ENCODE results near the gene ALOX5AP. TPM values are rescaled to one million over a fixed set of nuclear protein-coding genes. Genes with fewer than 3 reads are reported as not detected.

ALOX5AP gene
- total RNA-seq, 3 donors from 2014 or later, result 5.7 to 8.4 (median 7.1) TPM

DNA sequence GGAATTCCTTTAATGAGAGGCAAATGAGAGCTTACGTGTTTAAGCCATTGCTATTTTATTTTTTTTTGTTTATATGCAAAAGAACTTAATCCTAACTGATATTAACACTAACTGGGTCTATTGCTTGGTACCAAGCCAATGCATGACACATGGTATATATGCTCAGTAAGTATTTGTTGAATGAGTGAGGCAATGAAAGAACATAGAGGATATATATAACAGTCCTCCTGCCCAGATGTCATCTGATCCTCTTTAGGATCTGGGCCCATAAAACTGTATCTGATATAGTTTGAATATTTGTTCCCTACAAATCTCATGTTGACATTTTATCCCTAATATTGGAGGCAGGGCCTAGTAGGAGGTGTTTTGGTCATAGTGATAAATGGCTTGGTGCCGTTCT lies 13.0 kb upstream of the ALOX5AP start:
- Mint-ChIP-seq H3K36me3 (ENCODE audit: insufficient read depth) (no peaks in the 10 kb centered on the region), H3K4me1 (ENCODE audit: low read depth) (peaks cover 12% of the 10 kb centered on the region), H3K4me3 (no peak overlapping the region), H3K9me3 (peaks cover 4% of the 10 kb centered on the region), H3K27me3 (ENCODE audit: low read depth) (no peaks in the 10 kb centered on the region)
- DNase-seq (no peak), ATAC-seq (no peak)

DNA sequence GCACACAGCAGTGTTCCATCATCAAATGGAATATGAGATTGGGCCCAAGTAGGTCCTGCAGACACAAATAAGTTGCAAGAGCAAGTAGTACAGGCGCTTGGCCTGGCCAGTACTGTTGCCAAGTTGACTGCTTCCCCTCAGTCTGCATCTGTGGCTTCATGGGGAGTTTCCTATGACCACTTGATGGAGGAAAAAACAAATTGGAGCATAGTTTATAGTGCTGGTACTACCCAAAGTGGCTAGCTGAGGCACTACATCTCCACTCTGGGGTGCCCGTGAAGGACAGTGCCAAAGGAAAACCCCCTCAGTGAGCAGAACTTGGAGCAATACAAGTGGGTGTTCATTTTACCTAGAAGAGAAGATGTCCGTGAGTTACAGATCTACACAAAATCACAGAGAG lies 10.6 kb upstream of the ALOX5AP start:
- peaks cover 12% of the 10 kb centered on the region for H3K4me1 Mint-ChIP-seq (ENCODE audit: low read depth)
- no peaks in the 10 kb centered on the region for H3K36me3 Mint-ChIP-seq (ENCODE audit: insufficient read depth)
- DNase-seq (no peak), ATAC-seq (no peak)
- no peak overlapping the region for H3K4me3 Mint-ChIP-seq
- H3K27me3 Mint-ChIP-seq (ENCODE audit: low read depth), result no peaks in the 10 kb centered on the region
- peaks cover 4% of the 10 kb centered on the region for H3K9me3 Mint-ChIP-seq

DNA sequence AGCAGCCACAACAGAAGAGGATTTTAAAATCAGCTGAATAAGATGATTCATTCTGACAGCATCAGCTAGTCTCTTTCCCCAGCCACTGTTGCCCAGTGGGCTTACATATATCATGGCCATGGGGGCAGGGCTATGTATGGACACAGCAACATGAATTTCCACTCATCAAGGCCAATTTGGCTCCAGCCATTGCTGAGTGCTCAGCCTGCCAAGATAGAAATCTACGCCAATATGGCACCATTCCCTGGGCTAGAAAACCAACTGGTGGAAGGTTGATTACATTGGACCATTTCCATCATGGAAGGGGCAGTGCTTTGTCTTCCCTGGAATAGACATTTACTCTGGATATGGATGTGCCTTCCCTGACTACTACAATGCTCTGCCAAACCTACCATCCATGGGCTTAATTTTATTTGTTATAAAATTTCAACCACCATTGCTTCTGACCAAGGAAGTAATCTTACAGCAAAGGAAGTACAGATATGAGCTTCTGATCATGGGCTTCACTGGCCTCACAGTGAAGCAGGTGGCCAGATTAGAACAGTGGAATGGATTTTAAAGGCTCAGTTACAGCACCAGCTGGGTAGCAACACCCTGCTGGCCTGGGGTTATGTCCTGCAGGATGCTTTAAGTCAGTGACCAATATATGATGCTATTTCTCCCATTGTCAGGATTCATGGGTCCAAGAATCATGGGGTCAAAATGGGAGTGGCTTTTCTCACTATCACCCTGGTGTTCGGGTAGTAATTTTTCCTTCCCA lies 9.8 kb upstream of the ALOX5AP start:
- DNase-seq, result no peak
- no peaks in the 10 kb centered on the region for H3K36me3 Mint-ChIP-seq (ENCODE audit: insufficient read depth)
- no peak for ATAC-seq
- H3K9me3 Mint-ChIP-seq, result peaks cover 4% of the 10 kb centered on the region
- H3K27me3 Mint-ChIP-seq (ENCODE audit: low read depth), result no peaks in the 10 kb centered on the region
- peaks cover 7% of the 10 kb centered on the region for H3K4me1 Mint-ChIP-seq (ENCODE audit: low read depth)
- no peak overlapping the region for H3K4me3 Mint-ChIP-seq

DNA sequence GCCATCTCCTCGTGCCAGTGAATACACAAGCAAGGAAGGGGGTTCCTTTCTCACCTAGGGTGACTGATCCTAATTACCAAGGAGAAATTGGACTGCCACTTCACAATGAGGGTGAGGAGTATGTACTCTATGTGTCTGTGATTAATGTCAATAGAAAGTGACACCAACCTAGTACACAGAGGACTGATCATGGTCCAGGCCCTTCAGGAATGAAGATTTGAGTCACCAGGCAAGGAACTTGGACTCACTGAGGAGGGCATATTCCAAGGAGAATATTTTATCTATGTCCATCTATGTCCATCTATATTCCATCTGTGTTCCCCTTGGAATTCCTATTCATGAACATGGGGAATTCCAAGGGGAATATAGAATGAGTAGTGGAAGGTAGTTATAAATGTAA lies 9.2 kb upstream of the ALOX5AP start:
- H3K36me3 Mint-ChIP-seq (ENCODE audit: insufficient read depth), result no peaks in the 10 kb centered on the region
- H3K9me3 Mint-ChIP-seq, result peaks cover 4% of the 10 kb centered on the region
- peaks cover 1% of the 10 kb centered on the region for H3K4me1 Mint-ChIP-seq (ENCODE audit: low read depth)

DNA sequence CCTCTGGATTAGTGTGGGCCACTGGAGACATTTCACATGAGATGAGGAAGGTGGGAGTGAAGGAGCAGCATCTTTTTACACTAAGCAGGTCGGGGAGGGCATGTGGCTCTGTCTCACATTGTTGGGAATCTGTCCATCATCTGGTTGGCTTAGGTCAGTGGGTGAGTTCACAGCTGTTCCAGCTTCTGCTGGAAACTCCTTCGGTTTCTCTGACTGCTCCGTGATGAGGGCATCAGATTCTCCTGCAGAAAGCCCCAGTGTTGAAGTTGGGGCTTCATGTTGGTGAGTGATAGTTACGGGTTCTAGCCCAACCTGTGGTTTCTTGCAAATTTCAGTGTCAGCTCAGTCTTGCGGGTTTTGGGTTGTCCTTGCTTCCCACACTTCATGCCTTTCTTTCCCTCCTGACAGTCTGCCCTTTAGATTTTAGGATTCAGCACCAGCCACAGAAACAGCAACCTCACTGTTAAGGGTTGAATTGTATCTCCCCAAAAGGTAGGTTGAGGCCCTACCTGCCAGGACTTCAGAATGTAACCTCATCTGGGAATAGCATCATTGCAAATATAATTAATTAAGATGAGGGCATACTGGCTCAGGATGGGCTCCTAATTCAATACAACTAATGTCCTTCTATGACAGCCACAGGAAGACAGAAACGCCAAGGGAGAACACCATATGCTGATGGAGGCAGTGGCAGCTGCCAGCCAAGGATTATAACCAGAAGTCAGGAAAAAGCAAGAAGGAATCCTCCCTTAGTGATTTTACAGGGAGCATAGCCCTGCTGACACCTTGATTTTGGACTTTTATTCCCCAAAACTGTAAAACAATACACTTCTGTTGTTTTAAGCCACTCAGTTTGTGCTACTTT lies 7.6 kb upstream of the ALOX5AP start:
- DNase-seq, result no peak
- Mint-ChIP-seq H3K4me1 (ENCODE audit: low read depth) (peaks cover 3% of the 10 kb centered on the region), H3K9me3 (peaks cover 4% of the 10 kb centered on the region), H3K27me3 (ENCODE audit: low read depth) (no peaks in the 10 kb centered on the region), H3K4me3 (no peak overlapping the region), H3K36me3 (ENCODE audit: insufficient read depth) (no peaks in the 10 kb centered on the region)
- no peak for ATAC-seq

More for the DNA sequence above, 9.2 kb upstream of the ALOX5AP start:
- ATAC-seq, result no peak
- Mint-ChIP-seq H3K4me3 (no peak overlapping the region), H3K27me3 (ENCODE audit: low read depth) (no peaks in the 10 kb centered on the region)
- DNase-seq, result no peak

DNA sequence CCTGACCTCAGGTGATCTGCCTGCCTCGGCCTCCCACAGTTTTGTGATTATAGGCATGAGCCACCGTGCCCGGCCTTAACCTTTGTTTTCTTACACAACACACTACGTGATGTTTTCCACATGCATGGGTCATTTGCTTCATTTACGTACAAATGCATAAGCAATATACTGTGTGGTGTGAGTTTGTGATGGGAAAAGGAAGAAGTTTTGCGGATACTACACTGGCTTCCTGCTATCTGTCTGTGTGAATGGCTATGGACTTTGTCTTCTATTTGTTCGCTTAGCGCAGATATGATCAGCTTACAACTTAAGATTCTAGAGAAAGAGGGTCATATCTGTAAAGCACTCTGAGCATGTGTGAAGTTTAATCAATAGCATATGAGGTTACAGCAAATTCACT lies 5.5 kb upstream of the ALOX5AP start:
- H3K9me3 Mint-ChIP-seq, result peaks cover 4% of the 10 kb centered on the region
- no peaks in the 10 kb centered on the region for H3K27me3 Mint-ChIP-seq (ENCODE audit: low read depth)
- peaks cover 10% of the 10 kb centered on the region for H3K4me1 Mint-ChIP-seq (ENCODE audit: low read depth)
- no peak for DNase-seq
- no peak overlapping the region for H3K4me3 Mint-ChIP-seq
- no peak for ATAC-seq
- no peaks in the 10 kb centered on the region for H3K36me3 Mint-ChIP-seq (ENCODE audit: insufficient read depth)

DNA sequence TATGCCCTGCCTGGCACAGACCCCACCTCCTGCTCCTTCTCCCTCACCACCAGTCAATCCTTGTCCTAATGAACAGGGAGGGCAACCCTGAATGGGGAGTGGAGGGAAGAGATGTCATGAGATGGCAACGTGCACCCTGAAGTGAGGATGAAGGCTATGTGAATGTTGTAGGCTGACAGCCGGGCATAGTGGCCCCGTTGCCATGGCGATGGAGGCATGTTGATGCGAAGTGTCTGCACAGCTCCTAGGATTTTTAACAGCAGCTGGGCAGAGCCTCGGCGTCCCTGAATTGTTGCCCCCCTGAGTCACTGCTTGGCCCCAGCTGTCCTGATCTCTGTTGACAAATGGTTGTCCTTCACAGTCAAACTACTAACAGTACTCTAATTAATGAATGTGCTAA lies 4.8 kb upstream of the ALOX5AP start:
- no peak overlapping the region for H3K4me3 Mint-ChIP-seq
- ATAC-seq (no peak), DNase-seq (no peak)
- H3K9me3 Mint-ChIP-seq, result no peaks in the 10 kb centered on the region
- H3K4me1 Mint-ChIP-seq (ENCODE audit: low read depth), result peaks cover 18% of the 10 kb centered on the region
- H3K36me3 Mint-ChIP-seq (ENCODE audit: insufficient read depth), result no peaks in the 10 kb centered on the region
- no peaks in the 10 kb centered on the region for H3K27me3 Mint-ChIP-seq (ENCODE audit: low read depth)

DNA sequence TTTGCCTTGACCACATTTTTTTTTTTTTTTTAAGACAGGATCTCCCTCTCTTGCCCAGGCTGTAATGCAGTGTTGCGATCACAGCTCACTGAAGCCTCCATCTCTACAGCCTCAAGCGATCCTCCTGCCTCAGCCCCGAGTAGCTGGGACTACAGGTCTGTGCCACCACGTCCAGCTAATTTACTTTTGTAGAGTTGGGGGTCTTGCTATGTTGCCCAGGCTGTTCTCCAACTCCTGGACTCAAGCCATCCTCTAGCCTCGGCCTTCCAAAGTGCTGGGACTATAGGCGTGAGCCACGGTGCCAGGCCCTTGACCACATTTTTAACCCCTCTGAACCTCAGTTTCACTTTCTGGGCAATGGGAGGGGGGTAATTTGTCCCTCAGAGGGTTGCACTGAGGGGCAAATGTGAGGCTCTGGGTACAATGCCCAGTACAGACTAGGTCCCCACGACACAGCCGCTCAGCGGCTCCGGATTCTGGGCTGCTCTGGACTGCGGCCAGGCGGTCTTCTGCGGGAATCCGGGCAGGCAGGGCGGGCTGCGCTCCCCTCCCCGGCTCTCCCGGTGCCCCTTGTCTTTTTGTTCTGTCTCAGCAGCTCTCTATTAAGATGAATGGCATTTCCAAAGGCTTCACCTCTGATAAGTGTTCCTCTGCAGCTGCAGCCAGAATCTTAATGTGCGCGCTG lies 3.8 kb upstream of the ALOX5AP start:
- ATAC-seq, result no peak
- Mint-ChIP-seq H3K4me1 (ENCODE audit: low read depth) (peaks cover 27% of the 10 kb centered on the region), H3K9me3 (no peaks in the 10 kb centered on the region), H3K36me3 (ENCODE audit: insufficient read depth) (no peaks in the 10 kb centered on the region), H3K27me3 (ENCODE audit: low read depth) (no peaks in the 10 kb centered on the region), H3K4me3 (no peak overlapping the region)
- DNase-seq, result no peak

DNA sequence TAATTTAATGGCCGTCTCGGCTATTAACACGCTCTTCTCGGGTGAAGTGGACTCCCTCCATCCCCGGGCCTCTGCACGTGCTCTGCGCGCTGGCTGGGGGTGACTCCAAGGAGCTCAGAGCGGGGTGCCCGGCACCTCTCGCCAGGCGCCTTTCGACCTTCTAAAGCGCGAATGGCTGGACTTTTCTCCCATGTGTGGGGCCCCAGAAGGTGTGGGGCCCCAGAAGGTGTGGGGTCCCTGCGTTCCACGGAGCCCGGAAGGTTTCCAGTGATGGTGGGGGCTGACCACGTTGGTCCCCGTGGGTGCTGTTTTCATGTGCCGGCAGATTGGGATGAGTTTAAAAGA lies 3.3 kb upstream of the ALOX5AP start:
- DNase-seq, result no peak
- Mint-ChIP-seq H3K9me3 (no peaks in the 10 kb centered on the region), H3K27me3 (ENCODE audit: low read depth) (no peaks in the 10 kb centered on the region), H3K4me3 (no peak overlapping the region), H3K36me3 (ENCODE audit: insufficient read depth) (no peaks in the 10 kb centered on the region), H3K4me1 (ENCODE audit: low read depth) (peaks cover 33% of the 10 kb centered on the region)
- ATAC-seq, result no peak

DNA sequence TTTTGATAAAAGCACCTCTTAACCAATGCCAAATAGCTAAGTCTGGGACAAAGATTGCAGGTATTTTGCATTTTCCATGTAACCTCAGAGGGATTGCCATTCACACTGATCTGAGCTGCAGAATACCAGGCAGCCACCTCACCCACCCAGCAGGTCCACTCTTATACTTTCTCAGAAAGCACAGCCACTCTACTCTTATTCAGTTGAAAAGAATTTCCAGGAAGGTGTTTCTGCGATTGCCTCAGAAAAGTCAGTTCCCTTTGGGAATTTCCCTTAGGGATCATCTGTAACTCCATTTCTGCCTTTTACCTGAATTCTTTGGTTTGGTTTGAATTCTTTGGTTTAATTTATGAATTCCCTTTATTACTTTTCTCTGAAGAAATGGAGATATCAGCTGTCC lies 904 bp upstream of the ALOX5AP start:
- Mint-ChIP-seq H3K4me3 (peak overlapping the region; percentile 92), H3K27me3 (ENCODE audit: low read depth) (no peaks in the 10 kb centered on the region), H3K36me3 (ENCODE audit: insufficient read depth) (no peaks in the 10 kb centered on the region), H3K4me1 (ENCODE audit: low read depth) (peaks cover 57% of the 10 kb centered on the region), H3K9me3 (no peaks in the 10 kb centered on the region)
- no peak for DNase-seq
- no peak for ATAC-seq

DNA sequence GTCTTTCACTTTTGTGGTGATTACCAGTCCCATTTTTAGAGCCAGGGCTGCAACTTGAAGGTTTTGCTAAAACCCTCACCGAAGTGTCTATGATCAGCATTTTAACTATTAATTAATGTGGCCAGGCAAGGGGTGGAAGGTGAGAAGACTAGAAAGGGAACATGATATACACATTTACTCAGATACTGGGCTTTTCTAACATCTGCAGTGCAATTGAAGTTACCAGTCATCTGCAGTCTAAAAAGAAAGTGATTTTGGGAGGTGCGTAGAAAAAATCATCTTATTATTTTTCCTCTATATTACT lies 481 bp downstream of the ALOX5AP start:
- Mint-ChIP-seq H3K27me3 (ENCODE audit: low read depth) (no peaks in the 10 kb centered on the region), H3K4me3 (peak overlapping the region; percentile 92), H3K4me1 (ENCODE audit: low read depth) (peaks cover 69% of the 10 kb centered on the region), H3K9me3 (no peaks in the 10 kb centered on the region), H3K36me3 (ENCODE audit: insufficient read depth) (peaks cover 4% of the 10 kb centered on the region)
- DNase-seq (no peak), ATAC-seq (no peak)

DNA sequence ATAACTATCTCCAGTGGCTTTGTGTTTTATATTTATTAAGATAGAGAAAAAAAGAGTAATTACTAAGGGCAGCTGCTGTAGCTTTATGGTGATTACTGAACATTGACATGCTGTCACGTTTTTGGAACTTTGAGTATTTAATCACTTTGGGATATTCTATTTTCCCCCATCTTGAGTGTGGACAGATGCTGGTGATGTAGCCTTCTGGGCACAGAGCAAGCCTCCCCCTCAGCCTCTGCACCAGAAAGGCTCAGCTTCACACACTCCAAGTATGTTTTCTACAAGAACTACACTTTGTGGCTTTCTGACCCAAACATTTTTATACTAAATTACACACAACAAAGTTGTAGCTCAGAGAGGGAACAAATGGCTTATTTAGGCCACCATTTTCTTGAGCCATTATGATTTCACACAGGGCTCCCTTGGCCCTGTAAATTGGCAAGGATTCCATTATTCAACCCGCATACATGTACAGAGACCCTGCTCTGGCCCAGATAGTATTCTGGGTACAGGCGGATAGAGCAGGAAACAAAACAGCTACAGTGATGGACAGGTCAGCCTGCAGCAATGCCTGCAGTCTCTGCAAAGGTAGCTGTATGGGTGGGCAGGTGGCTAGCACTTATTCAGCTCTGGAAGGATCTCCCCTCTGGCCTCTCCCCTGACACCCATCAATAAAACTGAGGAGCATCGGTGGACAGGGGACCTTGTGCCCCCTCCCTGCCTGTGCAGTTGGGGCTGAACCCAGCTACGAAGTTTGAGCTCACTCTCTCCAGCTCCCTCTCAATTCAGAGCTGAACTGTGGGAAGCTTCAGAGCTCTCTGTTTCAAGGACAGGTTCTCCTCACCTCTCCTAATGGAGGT lies 1.3 kb downstream of the ALOX5AP start:
- peak overlapping the region; percentile 92 for H3K4me3 Mint-ChIP-seq
- H3K27me3 Mint-ChIP-seq (ENCODE audit: low read depth), result no peaks in the 10 kb centered on the region
- DNase-seq, result no peak
- H3K4me1 Mint-ChIP-seq (ENCODE audit: low read depth), result peaks cover 71% of the 10 kb centered on the region
- no peaks in the 10 kb centered on the region for H3K9me3 Mint-ChIP-seq
- ATAC-seq, result no peak
- H3K36me3 Mint-ChIP-seq (ENCODE audit: insufficient read depth), result peaks cover 4% of the 10 kb centered on the region

DNA sequence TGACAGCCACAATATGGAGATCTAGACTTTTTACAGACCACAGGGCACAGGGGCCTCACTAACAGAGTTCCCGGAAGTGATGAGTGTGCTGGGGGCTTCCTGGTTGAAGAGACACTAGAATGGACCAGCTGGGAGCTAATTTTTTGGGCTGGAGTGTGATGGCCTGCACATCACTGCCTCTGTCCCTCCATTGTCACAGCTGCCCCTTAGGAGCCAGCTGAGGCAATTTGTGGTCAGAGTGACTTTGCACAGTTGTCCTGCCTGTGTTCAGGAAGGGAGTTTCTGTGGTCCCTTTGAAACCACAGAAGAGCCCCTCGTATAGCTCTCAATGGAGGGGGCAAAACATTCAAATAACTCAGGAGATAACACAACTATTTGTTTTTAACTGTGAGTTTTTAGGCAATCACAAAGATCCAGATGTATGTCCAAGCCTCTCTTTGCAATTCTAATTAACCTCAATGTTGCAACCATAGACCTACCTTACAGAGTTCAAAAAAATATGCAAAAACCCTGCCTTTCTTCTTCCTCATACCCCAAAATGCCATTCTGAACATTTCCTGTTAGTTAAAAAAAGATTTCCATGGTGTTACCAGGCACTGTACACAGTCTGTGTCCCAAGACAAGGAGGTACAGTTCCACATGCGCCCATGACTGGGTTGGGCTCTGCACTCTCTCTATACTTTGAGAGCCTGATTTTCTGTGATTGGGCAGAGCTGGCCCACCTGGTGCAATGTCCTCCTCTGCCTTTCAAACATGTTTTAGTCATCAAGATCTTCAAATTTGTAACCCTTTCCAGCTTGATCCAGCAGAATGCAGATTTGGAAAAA lies 2.4 kb downstream of the ALOX5AP start:
- peak overlapping the region; percentile 92 for H3K4me3 Mint-ChIP-seq
- DNase-seq, result no peak
- no peaks in the 10 kb centered on the region for H3K9me3 Mint-ChIP-seq
- ATAC-seq, result no peak
- peaks cover 71% of the 10 kb centered on the region for H3K4me1 Mint-ChIP-seq (ENCODE audit: low read depth)
- peaks cover 4% of the 10 kb centered on the region for H3K36me3 Mint-ChIP-seq (ENCODE audit: insufficient read depth)
- H3K27me3 Mint-ChIP-seq (ENCODE audit: low read depth), result no peaks in the 10 kb centered on the region
